OCI-LY1 (cell line): Measurements from ENCODE around the gene USP46.
A peak's percentile ranks its signal among the peaks of the same experiment; 100 is the strongest.

Source experiments
- H2AFZ ChIP-seq: fragments of 200-600 bp; sonication (generic), shearing (Covaris generic); 2 replicates; pipeline ENCODE4 v1.6.0; 2014; ENCODE audit warnings: antibody characterized with exemption, mild to moderate bottlenecking, low read length
- H3F3A ChIP-seq: fragments of 200-600 bp; sonication (generic), shearing (Covaris generic); 2 replicates; pipeline ENCODE4 v1.6.0; 2014; ENCODE audit warnings: mild to moderate bottlenecking, antibody characterized with exemption, low read length, moderate library complexity; ENCODE audit not compliant: insufficient read depth
- H3K27ac ChIP-seq: fragments of 200-600 bp; sonication (generic); 2 replicates; pipeline ENCODE4 v1.5.1; 2014; ENCODE audit warnings: low read length, mixed run types, mild to moderate bottlenecking, low read depth; ENCODE audit not compliant: poor library complexity, severe bottlenecking
- H3K27me3 ChIP-seq: fragments of 200-600 bp; sonication (generic); 2 replicates; pipeline ENCODE4 v1.6.0; 2014; ENCODE audit warnings: antibody characterized with exemption, mild to moderate bottlenecking, low read length, moderate library complexity; ENCODE audit not compliant: insufficient read depth
- H3K36me3 ChIP-seq: fragments of 200-600 bp; sonication (generic); 2 replicates; pipeline ENCODE4 v1.6.1; 2014; ENCODE audit warnings: mild to moderate bottlenecking, antibody characterized with exemption, low read length, moderate library complexity, mixed read lengths; ENCODE audit not compliant: insufficient read depth
- H3K4me1 ChIP-seq: fragments of 200-600 bp; sonication (generic); 2 replicates; pipeline ENCODE4 v1.5.1; 2014; ENCODE audit warnings: mild to moderate bottlenecking, low read length, moderate library complexity; ENCODE audit not compliant: insufficient read depth, severe bottlenecking
- H3K4me2 ChIP-seq: fragments of 200-600 bp; sonication (generic), shearing (Covaris generic); 2 replicates; pipeline ENCODE4 v1.6.1; 2014; ENCODE audit warnings: low read length
- H3K4me3 ChIP-seq: fragments of 200-600 bp; sonication (generic); 2 replicates; pipeline ENCODE4 v1.5.1; 2014; ENCODE audit warnings: low read length, low read depth, mild to moderate bottlenecking, mixed read lengths; ENCODE audit not compliant: poor library complexity, severe bottlenecking
- H3K79me2 ChIP-seq: fragments of 200-600 bp; shearing (Covaris generic); 2 replicates; pipeline ENCODE4 v1.6.1; 2016; ENCODE audit warnings: mixed run types, low read length, mixed read lengths; ENCODE audit not compliant: insufficient read depth
- H3K9ac ChIP-seq: fragments of 200-600 bp; sonication (generic), shearing (Covaris generic); 2 replicates; pipeline ENCODE4 v1.6.1; 2014; ENCODE audit warnings: mild to moderate bottlenecking, low read length, mixed read lengths
- H3K9me2 ChIP-seq: fragments of 200-600 bp; sonication (generic), shearing (Covaris generic); 2 replicates; pipeline ENCODE4 v1.6.1; 2014; ENCODE audit warnings: low read depth, mild to moderate bottlenecking, low read length, mixed read lengths
- H3K9me3 ChIP-seq: fragments of 200-600 bp; shearing (Covaris generic); 2 replicates; pipeline ENCODE4 v1.6.1; 2014; ENCODE audit warnings: low read length, mixed read lengths
- H4K20me1 ChIP-seq: fragments of 200-600 bp; sonication (generic), shearing (Covaris generic); 2 replicates; pipeline ENCODE4 v1.6.0; 2016; ENCODE audit warnings: mild to moderate bottlenecking, low read length; ENCODE audit not compliant: insufficient read depth
- EZH2 ChIP-seq: fragments of 200-600 bp; sonication (generic), shearing (Covaris generic); IDR thresholded peaks from 2 replicates; pipeline ENCODE4 v1.8.0; 2017; ENCODE audit warnings: borderline replicate concordance, mixed run types, mild to moderate bottlenecking, antibody characterized with exemption, low read length, moderate library complexity, mixed read lengths
- TF ChIP-seq, protein P1 (sequence below): fragments of 200-600 bp; sonication (generic), shearing (Covaris generic); IDR thresholded peaks from 2 replicates; pipeline ENCODE4 v1.5.1; 2017; ENCODE audit warnings: mild to moderate bottlenecking, antibody characterized with exemption, low read length, moderate library complexity, mixed read lengths

USP46 gene

DNA sequence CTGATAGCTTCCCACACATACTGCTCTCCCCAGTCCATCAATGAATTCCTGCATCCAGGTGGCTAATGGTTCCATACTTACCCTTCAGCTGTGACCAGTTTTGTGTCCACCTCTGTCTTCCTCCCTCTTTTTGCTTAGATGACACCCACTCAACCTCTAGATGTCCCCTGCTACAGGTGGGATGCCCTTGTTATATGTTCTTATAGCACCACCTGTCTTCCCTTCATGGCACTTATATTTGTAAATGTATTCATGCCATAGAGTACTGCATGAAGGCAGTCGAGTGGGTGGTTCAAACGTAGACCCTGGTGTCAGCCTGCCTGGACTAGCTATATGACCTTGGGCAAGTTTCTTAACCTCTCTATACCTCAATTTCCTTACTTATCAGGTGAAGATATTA lies 6.5 kb upstream of the USP46 start:
- H3K79me2 ChIP-seq = no peaks in the 10 kb centered on the region

DNA sequence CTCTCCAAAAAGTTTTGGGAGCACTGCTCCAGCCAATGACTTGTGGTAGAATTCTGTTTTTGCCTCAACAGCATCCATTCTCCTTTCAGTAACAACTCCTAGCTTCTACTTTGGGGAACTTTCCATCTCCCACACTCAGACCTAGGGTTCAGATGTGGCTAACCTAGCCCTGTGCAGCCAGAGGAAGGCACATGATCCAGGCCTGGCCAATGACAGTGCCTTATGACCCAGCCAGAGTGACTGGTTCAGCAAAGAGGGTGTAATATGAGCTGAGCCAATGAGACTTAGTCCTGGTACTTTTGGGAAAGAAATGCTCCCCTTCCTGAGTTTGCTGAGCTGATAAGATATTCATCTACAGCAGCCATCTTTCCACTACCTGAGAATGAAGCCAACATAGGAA lies 5.4 kb upstream of the USP46 start:
- H3F3A ChIP-seq = no peaks in the 10 kb centered on the region
- no peak overlapping the region for H3K9ac ChIP-seq
- H3K9me2 ChIP-seq = no peaks in the 10 kb centered on the region
- no peak overlapping the region for H3K27ac ChIP-seq
- H3K36me3 ChIP-seq = peaks cover 15% of the 10 kb centered on the region
- no peaks in the 10 kb centered on the region for H3K27me3 ChIP-seq
- no peak overlapping the region for H3K4me2 ChIP-seq
- TF ChIP-seq, protein P1, sequence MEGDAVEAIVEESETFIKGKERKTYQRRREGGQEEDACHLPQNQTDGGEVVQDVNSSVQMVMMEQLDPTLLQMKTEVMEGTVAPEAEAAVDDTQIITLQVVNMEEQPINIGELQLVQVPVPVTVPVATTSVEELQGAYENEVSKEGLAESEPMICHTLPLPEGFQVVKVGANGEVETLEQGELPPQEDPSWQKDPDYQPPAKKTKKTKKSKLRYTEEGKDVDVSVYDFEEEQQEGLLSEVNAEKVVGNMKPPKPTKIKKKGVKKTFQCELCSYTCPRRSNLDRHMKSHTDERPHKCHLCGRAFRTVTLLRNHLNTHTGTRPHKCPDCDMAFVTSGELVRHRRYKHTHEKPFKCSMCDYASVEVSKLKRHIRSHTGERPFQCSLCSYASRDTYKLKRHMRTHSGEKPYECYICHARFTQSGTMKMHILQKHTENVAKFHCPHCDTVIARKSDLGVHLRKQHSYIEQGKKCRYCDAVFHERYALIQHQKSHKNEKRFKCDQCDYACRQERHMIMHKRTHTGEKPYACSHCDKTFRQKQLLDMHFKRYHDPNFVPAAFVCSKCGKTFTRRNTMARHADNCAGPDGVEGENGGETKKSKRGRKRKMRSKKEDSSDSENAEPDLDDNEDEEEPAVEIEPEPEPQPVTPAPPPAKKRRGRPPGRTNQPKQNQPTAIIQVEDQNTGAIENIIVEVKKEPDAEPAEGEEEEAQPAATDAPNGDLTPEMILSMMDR = no peak
- no peak for TF ChIP-seq EZH2
- H3K4me1 ChIP-seq = no peaks in the 10 kb centered on the region
- H3K4me3 ChIP-seq = no peak overlapping the region
- H3K9me3 ChIP-seq = no peaks in the 10 kb centered on the region
- no peaks in the 10 kb centered on the region for H3K79me2 ChIP-seq
- no peaks in the 10 kb centered on the region for H4K20me1 ChIP-seq
- H2AFZ ChIP-seq = no peak overlapping the region

More for the DNA sequence above, 6.5 kb upstream of the USP46 start:
- no peak for TF ChIP-seq EZH2
- TF ChIP-seq, protein P1 = peak; percentile 74
- Histone ChIP-seq H3K36me3 (peaks cover 14% of the 10 kb centered on the region), H3K4me2 (no peak overlapping the region), H3K9me3 (no peaks in the 10 kb centered on the region), H3K4me3 (no peak overlapping the region), H3K27ac (no peak overlapping the region), H3K9ac (no peak overlapping the region), H3F3A (no peaks in the 10 kb centered on the region), H2AFZ (no peak overlapping the region), H3K4me1 (no peaks in the 10 kb centered on the region), H3K27me3 (no peaks in the 10 kb centered on the region), H4K20me1 (no peaks in the 10 kb centered on the region), H3K9me2 (no peaks in the 10 kb centered on the region)

DNA sequence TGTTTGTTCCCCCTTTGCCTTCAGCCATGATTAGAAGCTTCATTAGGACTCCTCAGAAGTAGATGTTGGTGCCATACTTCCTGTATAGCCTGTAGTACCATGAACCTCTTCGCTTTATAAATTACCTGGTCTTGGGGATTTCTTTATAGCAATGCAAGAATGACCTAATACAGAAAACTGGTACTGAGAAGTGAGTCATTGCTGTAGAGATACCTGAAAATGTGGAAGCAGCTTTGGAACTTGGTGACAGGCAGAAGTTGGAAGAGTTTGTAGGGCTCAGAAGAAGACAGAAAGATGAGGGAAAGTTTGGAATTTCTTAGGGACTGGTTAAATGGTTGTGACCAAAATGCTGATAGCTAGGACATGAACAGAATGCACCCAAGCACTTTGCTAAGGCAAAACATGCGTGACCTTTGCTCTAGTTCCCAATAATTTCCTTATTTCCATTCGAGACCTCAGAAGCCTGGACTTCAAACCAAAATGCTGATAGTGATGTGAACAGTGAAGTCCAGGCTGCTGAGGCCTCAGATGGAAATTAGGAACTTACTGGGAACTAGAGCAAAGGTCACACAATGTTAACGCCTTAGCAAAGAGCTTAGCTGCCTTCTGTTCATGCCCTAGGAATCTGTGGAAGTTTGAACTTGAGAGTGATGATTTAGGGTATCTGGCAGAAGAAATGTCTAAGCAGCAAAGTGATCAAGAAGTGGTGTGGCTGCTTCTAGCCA lies 3.0 kb upstream of the USP46 start:
- Histone ChIP-seq H3K79me2 (no peaks in the 10 kb centered on the region), H3K36me3 (peaks cover 15% of the 10 kb centered on the region), H3K27me3 (no peaks in the 10 kb centered on the region), H3K4me3 (no peak overlapping the region), H3K9me2 (no peaks in the 10 kb centered on the region), H3K4me2 (no peak overlapping the region), H3K4me1 (peaks cover 13% of the 10 kb centered on the region), H3F3A (no peaks in the 10 kb centered on the region), H2AFZ (no peak overlapping the region), H4K20me1 (no peaks in the 10 kb centered on the region), H3K9me3 (no peaks in the 10 kb centered on the region), H3K27ac (no peak overlapping the region), H3K9ac (no peak overlapping the region)
- TF ChIP-seq EZH2 = no peak

DNA sequence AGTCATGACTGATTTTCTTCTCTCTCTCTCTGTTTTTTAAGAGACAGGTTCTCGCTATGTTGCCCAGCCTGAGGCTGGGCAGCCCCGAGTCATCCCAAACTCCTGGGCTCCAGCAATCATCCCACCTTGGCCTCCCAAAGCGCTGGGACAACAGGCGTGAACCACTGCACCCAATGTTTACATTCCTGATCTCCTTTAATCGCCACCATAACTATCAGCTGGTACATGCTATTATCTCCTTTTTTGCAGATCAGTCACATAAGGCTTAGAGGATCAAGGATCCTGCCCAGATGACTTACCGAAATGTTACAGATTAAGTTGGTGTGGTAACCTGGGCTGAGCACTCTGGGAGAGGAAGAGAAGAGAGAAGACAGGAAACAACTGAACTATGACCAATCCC lies 1.5 kb upstream of the USP46 start:
- H3K4me3 ChIP-seq = no peak overlapping the region
- no peak for TF ChIP-seq EZH2
- TF ChIP-seq, protein P1 = no peak

More for the DNA sequence above, 1.5 kb upstream of the USP46 start:
- no peaks in the 10 kb centered on the region for H4K20me1 ChIP-seq
- no peaks in the 10 kb centered on the region for H3K9me2 ChIP-seq
- H3F3A ChIP-seq = no peaks in the 10 kb centered on the region
- H3K4me1 ChIP-seq = peaks cover 13% of the 10 kb centered on the region
- H2AFZ ChIP-seq = no peak overlapping the region
- peaks cover 15% of the 10 kb centered on the region for H3K36me3 ChIP-seq
- peak overlapping the region; percentile 77; the same call in 1 of the 2 replicates for H3K4me2 ChIP-seq
- H3K79me2 ChIP-seq = no peaks in the 10 kb centered on the region
- no peaks in the 10 kb centered on the region for H3K27me3 ChIP-seq
- H3K9ac ChIP-seq = no peak overlapping the region
- no peak overlapping the region for H3K27ac ChIP-seq
- no peaks in the 10 kb centered on the region for H3K9me3 ChIP-seq
